H9 (cell line): ENCODE data around the gene SART1. TPM values are rescaled to one million over a fixed set of nuclear protein-coding genes. Genes with fewer than 3 reads are reported as not detected.
A peak's percentile ranks its signal among the peaks of the same experiment; 100 is the strongest.

Experiments used
- DNase-seq: peaks from one replicate; pipeline ENCODE4 v3.0.0-alpha.2; 2017
- H2AFZ ChIP-seq: one replicate; pipeline ENCODE4 v1.6.1; 2013; ENCODE audit warnings: mild to moderate bottlenecking, low read length, control low read depth, moderate library complexity
- H2AK5ac ChIP-seq: 2 replicates; pipeline ENCODE4 v1.6.1; 2013; ENCODE audit warnings: low read length, control low read depth, mixed read lengths; ENCODE audit not compliant: insufficient read length
- H2BK120ac ChIP-seq: one replicate; pipeline ENCODE4 v1.6.1; 2013; ENCODE audit warnings: low read depth, mild to moderate bottlenecking, low read length, control low read depth, inconsistent platforms; ENCODE audit not compliant: poor library complexity, severe bottlenecking
- H2BK12ac ChIP-seq: 2 replicates; pipeline ENCODE4 v1.6.1; 2013; ENCODE audit warnings: low read length, control low read depth, mixed read lengths, low read depth; ENCODE audit not compliant: insufficient read length
- H2BK15ac ChIP-seq: 2 replicates; pipeline ENCODE4 v1.6.1; 2013; ENCODE audit warnings: low read depth, low read length, control low read depth
- H2BK20ac ChIP-seq: one replicate; pipeline ENCODE4 v1.6.1; 2013; ENCODE audit warnings: low read depth, mild to moderate bottlenecking, low read length, control low read depth, inconsistent platforms; ENCODE audit not compliant: poor library complexity, severe bottlenecking
- H2BK5ac ChIP-seq: 2 replicates; pipeline ENCODE4 v1.6.1; 2013; ENCODE audit warnings: low read length, control low read depth, mixed read lengths; ENCODE audit not compliant: insufficient read length
- H3K14ac ChIP-seq: 2 replicates; pipeline ENCODE4 v1.6.1; 2013; ENCODE audit warnings: low read length, control low read depth; ENCODE audit not compliant: insufficient read depth
- H3K18ac ChIP-seq: 2 replicates; pipeline ENCODE4 v1.6.1; 2013; ENCODE audit warnings: low read depth, mild to moderate bottlenecking, mixed read lengths, low read length, control low read depth; ENCODE audit not compliant: insufficient read length
- H3K23ac ChIP-seq: 2 replicates; pipeline ENCODE4 v1.6.1; 2013; ENCODE audit warnings: low read length, control low read depth, mixed read lengths, low read depth; ENCODE audit not compliant: insufficient read length
- H3K23me2 ChIP-seq: 2 replicates; pipeline ENCODE4 v1.6.1; 2013; ENCODE audit warnings: low read depth, mild to moderate bottlenecking, mixed read lengths, low read length, control low read depth; ENCODE audit not compliant: insufficient read length, poor library complexity, severe bottlenecking
- H3K27ac ChIP-seq: 2 replicates; pipeline ENCODE4 v1.5.1; 2013; ENCODE audit warnings: low read length, control low read depth, mixed read lengths, low read depth; ENCODE audit not compliant: insufficient read length
- H3K27me3 ChIP-seq: 2 replicates; pipeline ENCODE4 v1.6.1; 2013; ENCODE audit warnings: low read length, control low read depth, inconsistent platforms; ENCODE audit not compliant: insufficient read depth
- H3K4ac ChIP-seq: 2 replicates; pipeline ENCODE4 v1.6.1; 2013; ENCODE audit warnings: low read depth, mild to moderate bottlenecking, control low read depth, inconsistent platforms, low read length, moderate library complexity
- H3K4me1 ChIP-seq: 2 replicates; pipeline ENCODE4 v1.6.1; 2013; ENCODE audit warnings: low read length, control low read depth, inconsistent platforms; ENCODE audit not compliant: insufficient read depth
- H3K4me2 ChIP-seq: 2 replicates; pipeline ENCODE4 v1.6.1; 2013; ENCODE audit warnings: low read length, control low read depth, mixed read lengths; ENCODE audit not compliant: insufficient read length, insufficient read depth
- H3K56ac ChIP-seq: 2 replicates; pipeline ENCODE4 v1.6.1; 2013; ENCODE audit warnings: low read depth, mild to moderate bottlenecking, mixed read lengths, low read length, control low read depth; ENCODE audit not compliant: insufficient read length
- H3K79me1 ChIP-seq: 2 replicates; pipeline ENCODE4 v1.6.1; 2013; ENCODE audit warnings: low read depth, mild to moderate bottlenecking, moderate library complexity, low read length, control low read depth, inconsistent platforms; ENCODE audit not compliant: insufficient read depth, poor library complexity, severe bottlenecking
- H3K79me2 ChIP-seq: 2 replicates; pipeline ENCODE4 v1.6.1; 2013; ENCODE audit warnings: low read length, control low read depth, inconsistent platforms; ENCODE audit not compliant: insufficient read depth
- H3K9ac ChIP-seq: 2 replicates; pipeline ENCODE4 v1.6.1; 2013; ENCODE audit warnings: low read length, control low read depth, mixed read lengths; ENCODE audit not compliant: insufficient read length; ENCODE audit errors: extremely low read depth
- H3K9me3 ChIP-seq: one replicate; pipeline ENCODE4 v1.6.1; 2013; ENCODE audit warnings: low read depth, low read length, inconsistent platforms; ENCODE audit not compliant: control insufficient read depth
- H3T11ph ChIP-seq: one replicate; pipeline ENCODE4 v1.6.1; 2013; ENCODE audit warnings: mild to moderate bottlenecking, low read length, control low read depth, inconsistent platforms
- H4K20me1 ChIP-seq: one replicate; pipeline ENCODE4 v1.6.1; 2013; ENCODE audit not compliant: control insufficient read depth, insufficient read length, insufficient read depth
- H4K5ac ChIP-seq: 2 replicates; pipeline ENCODE4 v1.6.1; 2013; ENCODE audit warnings: low read depth, mild to moderate bottlenecking, mixed read lengths, low read length, control low read depth; ENCODE audit not compliant: insufficient read length
- H4K8ac ChIP-seq: replicated peaks from 2 replicates; pipeline ENCODE4 v1.6.1; 2013; ENCODE audit warnings: low read length, control low read depth, mixed read lengths, low read depth; ENCODE audit not compliant: insufficient read length
- H4K91ac ChIP-seq: 2 replicates; pipeline ENCODE4 v1.6.1; 2013; ENCODE audit warnings: low read depth, mild to moderate bottlenecking, moderate library complexity, mixed read lengths, low read length, control low read depth; ENCODE audit not compliant: insufficient read length
- H3K27ac Mint-ChIP-seq, 3 experiments: 2 replicates in 2 of 3; 3 replicates in 1 of 3; pipeline ENCODE4 v1.8.0; 2020 to 2021; ENCODE audit warnings: mixed read lengths in 3 of 3, mild to moderate bottlenecking in 1 of 3, moderate library complexity in 1 of 3
- H3K27me3 Mint-ChIP-seq: 2 replicates; pipeline ENCODE4 v1.8.0; 2021; ENCODE audit warnings: low read depth, mild to moderate bottlenecking, moderate library complexity, mixed read lengths
- H3K36me3 Mint-ChIP-seq, 3 experiments: 2 replicates in 2 of 3; 3 replicates in 1 of 3; pipeline ENCODE4 v1.8.0; 2020 to 2021; ENCODE audit warnings: low read depth in 3 of 3, mixed read lengths in 3 of 3; ENCODE audit not compliant: insufficient read depth in 1 of 3
- H3K4me1 Mint-ChIP-seq, 2 experiments: 2 replicates each; pipeline ENCODE4 v1.8.0; 2020; ENCODE audit warnings: mixed read lengths in 2 of 2
- H3K4me3 Mint-ChIP-seq, 2 experiments: 2 replicates in 1 of 2; 3 replicates in 1 of 2; pipeline ENCODE4 v1.8.0; 2020 to 2021; ENCODE audit warnings: mild to moderate bottlenecking in 2 of 2, mixed read lengths in 2 of 2, moderate library complexity in 1 of 2
- H3K9me3 Mint-ChIP-seq, 2 experiments: 2 replicates in 1 of 2; 3 replicates in 1 of 2; pipeline ENCODE4 v1.8.0; 2020; ENCODE audit warnings: mild to moderate bottlenecking in 2 of 2, mixed read lengths in 2 of 2, moderate library complexity in 1 of 2
- WGBS: extraction: QIAGEN DNeasy Blood & Tissue Kit; methylation state at CpG from one replicate; pipeline ENCODE4 v1.1.7; 2013; ENCODE audit warnings: missing lambda C conversion rate, low lambda C conversion rate, mixed read lengths; ENCODE audit not compliant: insufficient read length; ENCODE audit errors: extremely low coverage; 5-methylcytosine and 5-hydroxymethylcytosine counted together
- total RNA-seq: library from RNA; stranded (reverse); gene quantifications from 2 replicates; pipeline ENCODE4 v1.2.1, GENCODE V29; 2021
- TF ChIP-seq, protein P1 (sequence below): fragments of 200-600 bp; sonication (generic); conservative IDR thresholded peaks from 3 replicates; pipeline ENCODE4 v1.8.0; 2021; ENCODE audit warnings: antibody characterized with exemption, mild to moderate bottlenecking

Gene SART1
- total RNA-seq, 1 experiment from 2014 or later = 52.0 TPM

DNA sequence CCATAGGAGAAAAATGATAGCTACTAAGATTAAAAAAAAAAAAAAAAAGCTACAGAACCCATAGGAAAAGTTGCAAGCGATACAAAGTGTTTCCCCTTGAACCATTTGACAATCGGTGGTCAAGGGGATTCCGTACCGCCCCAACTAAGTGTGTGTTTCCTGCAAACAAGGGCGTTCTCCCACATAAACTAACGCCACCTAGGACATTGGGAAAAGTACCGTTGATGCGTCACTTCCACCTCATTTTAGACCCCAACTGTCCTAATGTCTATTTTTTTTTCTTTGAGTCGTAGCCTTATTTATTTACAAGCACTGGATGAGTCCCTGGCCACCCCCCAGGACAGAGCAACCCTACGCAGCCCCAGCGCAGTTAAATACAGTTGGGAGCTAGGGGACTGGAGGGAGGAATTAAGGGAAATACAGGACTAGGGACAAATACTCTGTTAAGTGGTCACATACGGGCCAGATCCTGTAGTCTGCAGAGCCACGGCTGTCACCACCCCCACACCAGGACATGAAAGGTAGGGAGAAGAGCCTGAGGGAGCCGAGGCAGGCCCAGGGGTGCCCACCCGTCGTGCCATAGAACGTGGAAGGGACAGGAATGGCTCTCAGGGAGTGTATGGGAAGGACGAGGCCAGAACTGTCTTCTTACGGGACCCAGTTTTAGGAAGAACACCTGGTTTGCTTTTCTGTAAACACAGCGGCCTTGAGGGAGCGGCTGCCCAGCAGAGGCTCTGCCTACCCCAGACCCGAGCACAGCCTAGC is 21.5 kb downstream of the SART1 start:
- H3K9me3 ChIP-seq = no peaks in the 10 kb centered on the region
- no peak overlapping the region for H4K91ac ChIP-seq
- H3K14ac ChIP-seq = no peak overlapping the region
- H2BK12ac ChIP-seq = no peak overlapping the region
- no peak for DNase-seq
- no peak overlapping the region for H3T11ph ChIP-seq
- no peak overlapping the region; the same call in 1 of the 2 replicates for H3K4ac ChIP-seq
- H2BK120ac ChIP-seq = no peak overlapping the region
- no peak overlapping the region for H3K23ac ChIP-seq
- Mint-ChIP-seq H3K4me3 (no peak overlapping the region; a peak in 1 of 5 replicates), H3K4me1 (no peaks in the 10 kb centered on the region), H3K36me3 (peaks cover 9 to 17% (median 14%) of the 10 kb centered on the region in 3 experiments; a peak in 6 of 7 replicates), H3K9me3 (no peaks in the 10 kb centered on the region), H3K27me3 (no peaks in the 10 kb centered on the region; the same call in none of the 2 replicates), H3K27ac (0 out of 7 replicates have a peak overlapping the region, but pooled peaks of 1 of the 3 experiments have one; percentile 36)
- no peaks in the 10 kb centered on the region for H4K20me1 ChIP-seq
- no peak overlapping the region for H2BK15ac ChIP-seq
- no peak overlapping the region for H3K18ac ChIP-seq
- H4K8ac ChIP-seq = no peak overlapping the region
- no CpG with 5 or more reads among the region's 22 CpGs for WGBS
- H4K5ac ChIP-seq = no peak overlapping the region
- no peaks in the 10 kb centered on the region for H3K4me1 ChIP-seq
- H3K79me2 ChIP-seq = no peaks in the 10 kb centered on the region
- H2BK20ac ChIP-seq = no peak overlapping the region
- H2BK5ac ChIP-seq = no peak overlapping the region
- no peak overlapping the region for H3K4me2 ChIP-seq
- H3K27ac ChIP-seq = no peak overlapping the region
- H3K56ac ChIP-seq = no peak overlapping the region
- TF ChIP-seq, protein P1, sequence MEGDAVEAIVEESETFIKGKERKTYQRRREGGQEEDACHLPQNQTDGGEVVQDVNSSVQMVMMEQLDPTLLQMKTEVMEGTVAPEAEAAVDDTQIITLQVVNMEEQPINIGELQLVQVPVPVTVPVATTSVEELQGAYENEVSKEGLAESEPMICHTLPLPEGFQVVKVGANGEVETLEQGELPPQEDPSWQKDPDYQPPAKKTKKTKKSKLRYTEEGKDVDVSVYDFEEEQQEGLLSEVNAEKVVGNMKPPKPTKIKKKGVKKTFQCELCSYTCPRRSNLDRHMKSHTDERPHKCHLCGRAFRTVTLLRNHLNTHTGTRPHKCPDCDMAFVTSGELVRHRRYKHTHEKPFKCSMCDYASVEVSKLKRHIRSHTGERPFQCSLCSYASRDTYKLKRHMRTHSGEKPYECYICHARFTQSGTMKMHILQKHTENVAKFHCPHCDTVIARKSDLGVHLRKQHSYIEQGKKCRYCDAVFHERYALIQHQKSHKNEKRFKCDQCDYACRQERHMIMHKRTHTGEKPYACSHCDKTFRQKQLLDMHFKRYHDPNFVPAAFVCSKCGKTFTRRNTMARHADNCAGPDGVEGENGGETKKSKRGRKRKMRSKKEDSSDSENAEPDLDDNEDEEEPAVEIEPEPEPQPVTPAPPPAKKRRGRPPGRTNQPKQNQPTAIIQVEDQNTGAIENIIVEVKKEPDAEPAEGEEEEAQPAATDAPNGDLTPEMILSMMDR = no peak
- no peaks in the 10 kb centered on the region for H3K23me2 ChIP-seq
- no peak overlapping the region for H3K9ac ChIP-seq
- no peak overlapping the region for H2AK5ac ChIP-seq
- no peaks in the 10 kb centered on the region for H3K27me3 ChIP-seq
- no peaks in the 10 kb centered on the region for H3K79me1 ChIP-seq
- H2AFZ ChIP-seq = no peak overlapping the region
